B cell (primary cell): ENCODE results near the gene MPND. TPM values are rescaled to one million over a fixed set of nuclear protein-coding genes. Genes with fewer than 3 reads are reported as not detected.
"Not testable (repeated sequence)": the region's sequence is repeated elsewhere in the genome, so short reads cannot be mapped to it uniquely, and the experiment has no call there.

Source experiments
- ATAC-seq: fragments of 200-7000 bp; cut with Tn5 transposase; one replicate; pipeline ENCODE4 v1.10.0; 2021; ENCODE audit warnings: low read depth, mild to moderate bottlenecking, moderate number of reproducible peaks, moderate library complexity
- CTCF ChIA-PET: fragments of 350-600 bp; sonication (Branson Sonifier 250); formaldehyde crosslinking; loops from one replicate; lab custom pipeline; 2021; ENCODE audit warnings: antibody characterized with exemption, inconsistent platforms; lab: Charles Lee
- POLR2A ChIA-PET: fragments of 350-600 bp; sonication (Branson Sonifier 250); formaldehyde crosslinking; loops from one replicate; lab custom pipeline; 2021; ENCODE audit warnings: antibody characterized with exemption; lab: Charles Lee
- DNase-seq: peaks from one replicate; pipeline ENCODE4 v3.0.0; 2013
- H2AFZ ChIP-seq: 2 replicates; pipeline ENCODE4 v1.6.1; 2012; ENCODE audit warnings: mild to moderate bottlenecking, low read depth, low read length; ENCODE audit not compliant: insufficient read depth, poor library complexity, severe bottlenecking
- H3K27ac ChIP-seq, 2 donors: 1 replicate in 1 of 2; 2 replicates in 1 of 2; pipeline ENCODE4 v1.5.1; 2012 to 2013; ENCODE audit warnings: low read length in 2 of 2, mild to moderate bottlenecking in 2 of 2, moderate library complexity in 1 of 2
- H3K27me3 ChIP-seq, 4 experiments: fragments of 200-600 bp in 1 of 4; sonication (generic) in 1 of 4; replicated peaks in 1 of 4; 1 replicate in 2 of 4; 2 replicates in 2 of 4; pipeline versions ENCODE4 v1.6.1 to v1.7.0; 2013 to 2016; ENCODE audit warnings: low read length in 3 of 4, mild to moderate bottlenecking in 2 of 4, mixed read lengths in 1 of 4, moderate library complexity in 1 of 4; ENCODE audit not compliant: insufficient read depth in 4 of 4, control insufficient read depth in 3 of 4; ENCODE audit errors: control extremely low read depth in 1 of 4
- H3K36me3 ChIP-seq, 2 experiments: replicated peaks in 1 of 2; 1 replicate in 1 of 2; 2 replicates in 1 of 2; pipeline versions ENCODE4 v1.6.1 to v1.7.1; 2013; ENCODE audit warnings: low read length in 1 of 2; ENCODE audit not compliant: insufficient read depth in 2 of 2, control insufficient read depth in 1 of 2; ENCODE audit errors: control extremely low read depth in 1 of 2, extremely low read depth in 1 of 2
- H3K4me1 ChIP-seq, 2 donors: fragments of 200-600 bp in 1 of 2; sonication (generic) in 1 of 2; 1 replicate in 1 of 2; 2 replicates in 1 of 2; pipeline versions ENCODE4 v1.5.1 to v1.6.1; 2013 to 2017; ENCODE audit warnings: low read length in 2 of 2; ENCODE audit not compliant: control insufficient read depth in 2 of 2, insufficient read depth in 2 of 2
- H3K4me2 ChIP-seq: replicated peaks from 2 replicates; pipeline ENCODE3; 2012; ENCODE audit warnings: mild to moderate bottlenecking, low read depth, low read length; ENCODE audit not compliant: poor library complexity, severe bottlenecking
- H3K4me3 ChIP-seq, 5 experiments: fragments of 200-600 bp in 1 of 5; sonication (generic) in 1 of 5; 1 replicate in 3 of 5; 2 replicates in 2 of 5; pipeline versions ENCODE4 v1.5.1 to v1.7.0; 2011 to 2016; ENCODE audit warnings: low read length in 4 of 5, mild to moderate bottlenecking in 4 of 5, low read depth in 2 of 5, control low read depth in 1 of 5, moderate library complexity in 1 of 5; ENCODE audit not compliant: insufficient read depth in 1 of 5; ENCODE audit errors: control extremely low read depth in 1 of 5, extremely low read depth in 1 of 5
- H3K79me2 ChIP-seq: fragments of 200-600 bp; sonication (generic); one replicate; pipeline ENCODE4 v1.6.0; 2016; ENCODE audit warnings: low read length; ENCODE audit not compliant: control insufficient read depth, insufficient read depth
- H3K9ac ChIP-seq: fragments of 200-600 bp; sonication (generic); 2 replicates; pipeline ENCODE4 v1.6.1; 2017; ENCODE audit warnings: mild to moderate bottlenecking, low read length, moderate library complexity
- H3K9me3 ChIP-seq, 3 donors: one replicate each; pipeline versions ENCODE4 v1.6.1 to v1.7.1; 2013; ENCODE audit warnings: low read length in 2 of 3; ENCODE audit not compliant: control insufficient read depth in 2 of 3, insufficient read depth in 1 of 3; ENCODE audit errors: control extremely low read depth in 1 of 3
- H4K20me1 ChIP-seq: 2 replicates; pipeline ENCODE4 v1.6.0; 2012; ENCODE audit warnings: mild to moderate bottlenecking, low read length; ENCODE audit not compliant: insufficient read depth, control insufficient read depth, poor library complexity, severe bottlenecking
- H3K27ac Mint-ChIP-seq: one replicate; pipeline ENCODE4 v1.8.0; 2021; ENCODE audit warnings: mixed read lengths
- H3K27me3 Mint-ChIP-seq: one replicate; pipeline ENCODE4 v1.8.0; 2021; ENCODE audit warnings: mixed read lengths
- H3K4me1 Mint-ChIP-seq: one replicate; pipeline ENCODE4 v1.8.0; 2021; ENCODE audit warnings: mixed read lengths
- H3K4me3 Mint-ChIP-seq: one replicate; pipeline ENCODE4 v1.8.0; 2021; ENCODE audit warnings: mixed read lengths
- H3K9me3 Mint-ChIP-seq: one replicate; pipeline ENCODE4 v1.8.0; 2022; ENCODE audit warnings: mixed read lengths; ENCODE audit not compliant: insufficient read depth
- CTCF ChIP-seq: fragments of 200-600 bp; IDR thresholded peaks from one replicate; pipeline ENCODE4 v1.8.0; 2022; ENCODE audit warnings: antibody characterized with exemption, mild to moderate bottlenecking
- EZH2 ChIP-seq: IDR thresholded peaks from 2 replicates; pipeline ENCODE4 v1.6.1; 2012; ENCODE audit warnings: borderline replicate concordance, low read depth, mild to moderate bottlenecking, moderate library complexity, low read length; ENCODE audit not compliant: insufficient read depth, poor library complexity, severe bottlenecking
- WGBS: methylation state at CpG from one replicate; pipeline ENCODE4 v1.1.5; 2013; ENCODE audit warnings: missing lambda C conversion rate; ENCODE audit not compliant: insufficient coverage; 5-methylcytosine and 5-hydroxymethylcytosine counted together
- intact Hi-C: fragments of 100-400 bp; cut with micrococcal nuclease; formaldehyde crosslinking; loops from one replicate; pipeline ENCODE4 v1.10.0; 2022
- polyA plus RNA-seq: library from polyadenylated mRNA; depleted of rRNA; stranded (reverse); fragments of >200 nt; gene quantifications from 2 replicates; pipeline ENCODE4 v1.2.3, GENCODE V29; 2012
- total RNA-seq, 2 donors: library from RNA; stranded (reverse); fragments of 120-200 nt in 1 of 2; gene quantifications; 1 replicate in 1 of 2; 2 replicates in 1 of 2; pipeline versions ENCODE4 v1.2.3 to v1.2.4, GENCODE V29; 2013 to 2022

The MPND gene
- total and polyA plus RNA-seq, 2 donors (not counting 1 experiment from before 2014, with no cell fraction given): 14.5 to 25.6 TPM

DNA sequence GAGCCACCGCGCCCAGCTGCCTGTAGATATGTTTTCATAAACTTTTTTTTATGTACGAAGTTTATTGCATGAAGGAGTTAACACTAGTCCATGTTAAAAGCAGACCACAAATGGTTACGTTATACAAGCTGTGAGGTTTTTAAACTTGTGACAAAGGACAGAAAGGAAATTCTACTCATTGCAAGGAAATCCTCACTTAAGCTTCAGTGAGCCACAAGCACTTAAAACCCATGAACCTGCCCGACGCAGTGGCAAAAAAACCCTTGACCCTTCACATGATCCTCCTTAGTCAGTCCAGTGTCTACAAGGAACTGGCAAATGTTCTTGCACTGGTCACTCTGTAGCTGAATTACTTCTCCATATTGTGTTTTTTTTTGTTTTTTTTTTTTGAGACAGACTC, 4.2 kb downstream of the MPND start:
- 74% methylated on average over 4 of the region's 6 CpGs for WGBS
- Histone ChIP-seq H3K27me3 (no peaks in the 10 kb centered on the region), H3K4me3 (no peak overlapping the region), H3K36me3 (peaks cover 2 to 4% of the 10 kb centered on the region in 2 experiments), H2AFZ (no peak overlapping the region), H3K4me1 (peaks cover 6 to 13% of the 10 kb centered on the region in 2 donors), H4K20me1 (no peaks in the 10 kb centered on the region), H3K79me2 (peaks cover 9% of the 10 kb centered on the region), H3K9ac (no peak overlapping the region), H3K9me3 (no peaks in the 10 kb centered on the region), H3K27ac (no peak overlapping the region), H3K4me2 (no peak overlapping the region)
- H3K4me1 Mint-ChIP-seq: peaks cover 11% of the 10 kb centered on the region
- no peak overlapping the region for H3K4me3 Mint-ChIP-seq
- H3K27me3 Mint-ChIP-seq: no peaks in the 10 kb centered on the region
- TF ChIP-seq CTCF (no peak), EZH2 (no peak)
- intact Hi-C loops: no loop called here
- ChIA-PET POLR2A (no interaction called here), CTCF (interaction anchor here (0.7 to 2.0 kb wide), 2 partner anchors 81 to 144 kb away, joined by 3 to 7 read pairs; no protein-coding TSS in a partner anchor)
- DNase-seq: no peak
- H3K9me3 Mint-ChIP-seq: no peaks in the 10 kb centered on the region
- no peak overlapping the region for H3K27ac Mint-ChIP-seq
- ATAC-seq: no peak

DNA sequence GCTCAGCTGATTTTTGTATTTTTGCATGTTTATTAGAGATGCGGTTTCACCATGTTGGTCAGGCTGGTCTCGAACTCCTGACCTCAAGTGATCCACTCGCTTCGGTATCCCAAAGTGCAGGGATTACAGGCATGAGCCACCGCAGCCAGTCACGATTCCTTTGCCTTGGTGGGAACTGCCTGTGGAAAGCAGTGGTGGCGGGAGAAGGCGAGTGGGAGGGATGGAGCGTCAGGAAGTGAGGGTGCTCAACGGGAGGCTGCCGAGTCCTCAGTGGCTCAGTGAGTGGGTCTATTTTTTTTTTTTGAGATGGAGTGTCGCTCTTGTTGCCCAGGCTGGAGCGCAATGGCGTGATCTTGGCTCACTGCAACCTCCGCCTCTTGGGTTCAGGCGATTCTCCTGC, 5.9 kb downstream of the MPND start:
- H3K27me3 ChIP-seq, H3K79me2 ChIP-seq, H3K27ac ChIP-seq, H3K27me3 Mint-ChIP-seq, DNase-seq, H3K9me3 Mint-ChIP-seq, H3K4me2 ChIP-seq, H3K4me3 Mint-ChIP-seq, H3K27ac Mint-ChIP-seq, H3K4me3 ChIP-seq, H3K4me1 Mint-ChIP-seq, ATAC-seq, H4K20me1 ChIP-seq, intact Hi-C loops, H2AFZ ChIP-seq, H3K36me3 ChIP-seq, H3K9me3 ChIP-seq, POLR2A ChIA-PET, CTCF ChIA-PET, H3K9ac ChIP-seq, H3K4me1 ChIP-seq: not testable (repeated sequence)
- 99% methylated on average over 10 of the region's 16 CpGs for WGBS
